Mesendoderm (in vitro differentiated cells): ENCODE measurements around the gene ZC3H12D.

ENCODE experiments used
- DNase-seq: peaks from one replicate; pipeline ENCODE4 v3.0.0; 2013
- H2AK5ac ChIP-seq: 2 replicates; pipeline ENCODE4 v1.6.1; 2013; ENCODE audit warnings: low read length, inconsistent platforms
- H2BK120ac ChIP-seq: 2 replicates; pipeline ENCODE4 v1.6.1; 2013; ENCODE audit warnings: low read depth, mild to moderate bottlenecking, low read length, moderate library complexity, mixed read lengths
- H2BK15ac ChIP-seq: replicated peaks from 2 replicates; pipeline ENCODE4 v1.6.1; 2013; ENCODE audit warnings: low read depth, mild to moderate bottlenecking, moderate library complexity
- H2BK5ac ChIP-seq: 2 replicates; pipeline ENCODE4 v1.6.1; 2013; ENCODE audit warnings: low read length, inconsistent platforms
- H3K18ac ChIP-seq: 2 replicates; pipeline ENCODE4 v1.6.1; 2013; ENCODE audit warnings: mild to moderate bottlenecking, low read length, mixed read lengths
- H3K23ac ChIP-seq: one replicate; pipeline ENCODE4 v1.6.1; 2013; ENCODE audit warnings: low read length
- H3K27ac ChIP-seq: 2 replicates; pipeline ENCODE4 v1.5.1; 2013; ENCODE audit warnings: low read depth, mild to moderate bottlenecking, inconsistent platforms, low read length, moderate library complexity
- H3K27me3 ChIP-seq: 2 replicates; pipeline ENCODE4 v1.6.1; 2013; ENCODE audit warnings: low read length, control low read depth, mild to moderate bottlenecking, inconsistent platforms; ENCODE audit not compliant: insufficient read depth, poor library complexity
- H3K36me3 ChIP-seq: 2 replicates; pipeline ENCODE4 v1.6.1; 2013; ENCODE audit warnings: low read length, inconsistent platforms; ENCODE audit not compliant: control insufficient read depth, insufficient read depth
- H3K4ac ChIP-seq: one replicate; pipeline ENCODE4 v1.6.1; 2013; ENCODE audit warnings: low read depth, mild to moderate bottlenecking, low read length, moderate library complexity
- H3K4me1 ChIP-seq: 2 replicates; pipeline ENCODE4 v1.6.1; 2013; ENCODE audit warnings: low read depth, low read length, inconsistent platforms; ENCODE audit not compliant: control insufficient read depth
- H3K4me2 ChIP-seq: 2 replicates; pipeline ENCODE4 v1.6.1; 2013; ENCODE audit warnings: low read length
- H3K4me3 ChIP-seq: 2 replicates; pipeline ENCODE4 v1.5.1; 2013; ENCODE audit warnings: mild to moderate bottlenecking, low read length
- H3K56ac ChIP-seq: one replicate; pipeline ENCODE4 v1.6.1; 2013; ENCODE audit warnings: low read length
- H3K79me1 ChIP-seq: 2 replicates; pipeline ENCODE4 v1.6.1; 2013; ENCODE audit warnings: low read length, inconsistent platforms
- H3K79me2 ChIP-seq: 2 replicates; pipeline ENCODE4 v1.6.1; 2013; ENCODE audit warnings: mild to moderate bottlenecking, low read length; ENCODE audit not compliant: control insufficient read depth, insufficient read depth
- H3K9ac ChIP-seq: 2 replicates; pipeline ENCODE4 v1.6.1; 2013; ENCODE audit warnings: low read length, inconsistent platforms
- H4K5ac ChIP-seq: one replicate; pipeline ENCODE4 v1.6.1; 2013; ENCODE audit warnings: low read length
- H4K8ac ChIP-seq: one replicate; pipeline ENCODE4 v1.6.1; 2013; ENCODE audit warnings: low read depth, mild to moderate bottlenecking, control low read depth, low read length, moderate library complexity
- WGBS: extraction: QIAGEN DNeasy Blood & Tissue Kit; methylation state at CpG from one replicate; pipeline ENCODE4 v1.1.7; 2013; ENCODE audit warnings: low lambda C conversion rate, missing lambda C conversion rate; ENCODE audit not compliant: insufficient coverage; ENCODE audit errors: extremely low coverage; 5-methylcytosine and 5-hydroxymethylcytosine counted together

ZC3H12D gene

GRCh38 chr6:149476789-149477455, 7.9 kb downstream of the ZC3H12D start:
- Histone ChIP-seq H2AK5ac (no peak overlapping the region), H3K4ac (no peak overlapping the region), H3K36me3 (no peaks in the 10 kb centered on the region), H2BK120ac (no peak overlapping the region), H4K5ac (no peak overlapping the region), H3K27me3 (no peaks in the 10 kb centered on the region), H3K18ac (no peak overlapping the region), H3K79me1 (no peaks in the 10 kb centered on the region), H3K56ac (no peak overlapping the region), H3K4me3 (no peak overlapping the region), H3K27ac (no peak overlapping the region), H2BK15ac (no peak overlapping the region), H2BK5ac (no peak overlapping the region), H4K8ac (no peak overlapping the region), H3K23ac (no peak overlapping the region), H3K79me2 (no peaks in the 10 kb centered on the region), H3K9ac (no peak overlapping the region), H3K4me2 (no peak overlapping the region), H3K4me1 (no peaks in the 10 kb centered on the region)
- no peak for DNase-seq
- no CpG with 5 or more reads among the region's 6 CpGs for WGBS

GRCh38 chr6:149474108-149474935, 10.5 kb downstream of the ZC3H12D start:
- H4K5ac ChIP-seq: no peak overlapping the region
- no peak for DNase-seq
- no peak overlapping the region for H3K18ac ChIP-seq
- no peak overlapping the region for H2BK120ac ChIP-seq
- H3K56ac ChIP-seq: no peak overlapping the region
- H3K23ac ChIP-seq: no peak overlapping the region
- no peak overlapping the region for H2BK5ac ChIP-seq
- H3K27me3 ChIP-seq: no peaks in the 10 kb centered on the region
- no peaks in the 10 kb centered on the region for H3K79me2 ChIP-seq
- no peak overlapping the region for H4K8ac ChIP-seq
- no peak overlapping the region for H2AK5ac ChIP-seq
- no peaks in the 10 kb centered on the region for H3K4me1 ChIP-seq
- no peaks in the 10 kb centered on the region for H3K36me3 ChIP-seq
- H3K79me1 ChIP-seq: no peaks in the 10 kb centered on the region
- H3K4ac ChIP-seq: no peak overlapping the region
- H3K4me3 ChIP-seq: no peak overlapping the region
- H3K4me2 ChIP-seq: no peak overlapping the region
- no CpG with 5 or more reads among the region's 30 CpGs for WGBS
- H2BK15ac ChIP-seq: no peak overlapping the region
- no peak overlapping the region for H3K9ac ChIP-seq
- no peak overlapping the region for H3K27ac ChIP-seq

- no CpG with 5 or more reads among the region's 21 CpGs for WGBS
- H3K27ac ChIP-seq: no peak overlapping the region
- no peak overlapping the region for H3K18ac ChIP-seq
- H2BK120ac ChIP-seq: no peak overlapping the region
- H4K5ac ChIP-seq: no peak overlapping the region
- H3K23ac ChIP-seq: no peak overlapping the region
- no peak overlapping the region for H3K4me2 ChIP-seq
- H3K9ac ChIP-seq: no peak overlapping the region
- no peak overlapping the region for H3K4me3 ChIP-seq
- H2BK5ac ChIP-seq: no peak overlapping the region
- no peak overlapping the region for H3K56ac ChIP-seq
- DNase-seq: no peak
- no peak overlapping the region for H2AK5ac ChIP-seq
- H3K36me3 ChIP-seq: no peaks in the 10 kb centered on the region
- H2BK15ac ChIP-seq: no peak overlapping the region
- H3K4me1 ChIP-seq: no peaks in the 10 kb centered on the region
- no peak overlapping the region for H4K8ac ChIP-seq
- no peaks in the 10 kb centered on the region for H3K79me2 ChIP-seq
- H3K4ac ChIP-seq: no peak overlapping the region
- H3K27me3 ChIP-seq: no peaks in the 10 kb centered on the region
- H3K79me1 ChIP-seq: no peaks in the 10 kb centered on the region
These were observed 11.4 kb downstream of the ZC3H12D start for GRCh38 chr6:149473080-149474052.

- H4K5ac ChIP-seq: no peak overlapping the region
- no peak overlapping the region for H3K4ac ChIP-seq
- no peak for DNase-seq
- no peaks in the 10 kb centered on the region for H3K27me3 ChIP-seq
- H4K8ac ChIP-seq: no peak overlapping the region
- no peak overlapping the region for H3K18ac ChIP-seq
- H3K36me3 ChIP-seq: no peaks in the 10 kb centered on the region
- H3K79me2 ChIP-seq: no peaks in the 10 kb centered on the region
- no peak overlapping the region for H3K4me2 ChIP-seq
- H2BK120ac ChIP-seq: no peak overlapping the region
- H3K56ac ChIP-seq: no peak overlapping the region
- no peak overlapping the region for H3K4me3 ChIP-seq
- no peak overlapping the region for H3K27ac ChIP-seq
- WGBS: no CpG with 5 or more reads among the region's 5 CpGs
- H3K79me1 ChIP-seq: no peaks in the 10 kb centered on the region
- H2AK5ac ChIP-seq: no peak overlapping the region
- H3K4me1 ChIP-seq: no peaks in the 10 kb centered on the region
- no peak overlapping the region for H3K9ac ChIP-seq
- no peak overlapping the region for H3K23ac ChIP-seq
- no peak overlapping the region for H2BK15ac ChIP-seq
- H2BK5ac ChIP-seq: no peak overlapping the region
These were observed 12.6 kb downstream of the ZC3H12D start for GRCh38 chr6:149472241-149472640.

GRCh38 chr6:149471801-149472200, 13.0 kb downstream of the ZC3H12D start:
- H3K27me3 ChIP-seq: no peaks in the 10 kb centered on the region
- no peak overlapping the region for H2BK5ac ChIP-seq
- no peaks in the 10 kb centered on the region for H3K36me3 ChIP-seq
- H3K4ac ChIP-seq: no peak overlapping the region
- H3K18ac ChIP-seq: no peak overlapping the region
- no peak overlapping the region for H2BK15ac ChIP-seq
- H3K9ac ChIP-seq: no peak overlapping the region
- H3K79me2 ChIP-seq: no peaks in the 10 kb centered on the region
- no peak overlapping the region for H2BK120ac ChIP-seq
- H4K5ac ChIP-seq: no peak overlapping the region
- no peak overlapping the region for H3K27ac ChIP-seq
- H2AK5ac ChIP-seq: no peak overlapping the region
- no peak overlapping the region for H3K4me3 ChIP-seq
- DNase-seq: no peak
- no peak overlapping the region for H3K4me2 ChIP-seq
- H3K79me1 ChIP-seq: no peaks in the 10 kb centered on the region
- H3K56ac ChIP-seq: no peak overlapping the region
- H3K4me1 ChIP-seq: no peaks in the 10 kb centered on the region
- H4K8ac ChIP-seq: no peak overlapping the region
- H3K23ac ChIP-seq: no peak overlapping the region
- WGBS: no CpG with 5 or more reads among the region's 3 CpGs
